ENCODE data around the gene KRT82.
"Not testable (repeated sequence)": the region's sequence is repeated elsewhere in the genome, so short reads cannot be mapped to it uniquely, and the experiment has no call there.

The KRT82 gene

DNA sequence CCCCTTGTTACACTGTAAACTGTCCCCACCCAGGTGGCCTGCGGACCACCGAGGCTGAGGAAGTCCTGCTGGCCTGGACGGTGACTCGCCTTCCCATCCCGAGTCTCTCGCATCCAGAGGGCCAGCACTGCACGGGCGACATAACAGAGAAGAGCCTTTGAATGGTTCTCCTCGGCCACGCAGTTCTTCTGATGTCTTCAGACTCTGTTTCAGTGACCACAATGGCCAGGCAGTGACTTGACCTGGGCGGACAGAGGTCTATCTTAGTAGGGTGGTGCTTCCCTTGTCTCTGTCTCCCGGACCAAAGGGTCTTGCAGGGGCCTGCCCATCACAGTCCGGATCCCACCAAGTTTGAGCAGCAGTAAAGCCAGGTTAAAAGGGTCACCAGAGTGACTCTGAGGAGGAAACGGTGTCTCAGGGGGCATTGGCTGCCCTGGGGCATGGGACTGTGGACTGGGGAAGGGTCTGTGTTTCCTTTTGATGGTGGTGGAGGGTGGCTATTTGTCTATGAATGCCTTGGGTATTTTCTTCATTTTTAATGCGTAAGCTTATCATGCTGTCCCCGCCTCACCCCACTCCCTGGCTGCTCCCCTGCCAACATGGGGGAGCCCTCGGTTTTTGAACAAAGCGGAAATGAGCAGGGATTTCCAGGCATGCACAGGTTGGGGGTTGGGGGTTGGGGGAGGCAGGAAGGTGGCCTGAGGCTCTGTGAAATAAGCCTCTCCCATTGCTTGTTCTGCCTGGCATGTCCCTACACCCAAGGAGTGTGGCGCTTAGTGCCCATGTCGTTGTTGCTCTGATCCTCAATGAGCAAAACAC lies 49.2 kb downstream of the KRT82 start:
- no peak for DNase-seq

DNA sequence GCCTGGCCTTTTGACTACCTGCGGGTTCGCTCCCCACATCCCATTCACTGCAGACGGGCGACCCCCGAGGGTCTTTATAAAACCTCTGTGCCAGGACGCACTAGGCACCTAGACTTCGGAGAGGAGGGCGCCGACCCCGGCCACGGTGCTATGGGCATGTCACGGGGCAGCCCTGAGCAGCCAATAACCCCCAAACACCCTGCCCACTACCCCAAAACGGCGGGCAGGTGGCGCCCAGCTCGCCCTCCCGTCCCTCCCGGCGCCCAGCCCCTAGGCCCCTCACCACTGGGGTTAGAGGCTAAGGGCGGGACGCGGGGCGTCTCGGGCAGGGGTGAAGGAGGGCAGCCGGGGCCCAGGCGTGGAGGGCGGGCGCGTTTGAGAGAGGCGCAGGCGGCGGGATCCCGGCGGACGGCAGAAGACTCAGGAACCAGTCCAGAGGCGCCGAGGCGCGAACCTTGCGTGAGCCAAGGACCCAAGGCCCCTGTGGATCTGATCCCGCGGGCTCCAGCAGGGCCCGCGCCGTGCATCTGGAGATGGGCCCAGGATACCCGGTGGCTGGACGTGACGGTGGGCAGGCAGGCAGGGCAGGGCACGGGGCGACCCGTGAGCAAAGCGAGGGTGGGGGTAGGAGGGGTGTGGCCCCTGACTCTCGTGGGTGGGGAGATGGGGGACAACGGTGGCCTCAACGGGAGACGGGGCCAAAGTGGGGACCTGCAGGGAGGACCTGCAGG lies 49.9 kb downstream of the KRT82 start:
- DNase-seq: no peak

DNA sequence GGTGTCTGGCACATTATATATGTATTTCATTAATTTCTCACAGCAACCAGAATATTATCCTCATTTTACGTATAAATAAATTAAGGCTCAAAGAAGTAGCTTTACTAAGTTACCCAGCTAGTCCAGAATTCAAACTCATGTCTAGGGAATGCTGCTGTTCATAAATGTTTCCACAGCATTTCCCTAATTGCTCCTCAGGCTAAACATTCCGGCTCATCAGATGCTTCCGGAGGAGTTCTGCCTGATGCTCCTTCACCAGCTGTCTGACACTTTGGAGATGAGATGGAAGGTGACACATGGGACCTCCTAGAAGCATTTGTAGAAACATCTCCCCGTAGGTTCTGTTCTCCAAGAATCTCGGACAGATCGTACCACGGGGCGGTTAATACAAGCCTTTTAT lies 51.0 kb downstream of the KRT82 start:
- no peak for DNase-seq

DNA sequence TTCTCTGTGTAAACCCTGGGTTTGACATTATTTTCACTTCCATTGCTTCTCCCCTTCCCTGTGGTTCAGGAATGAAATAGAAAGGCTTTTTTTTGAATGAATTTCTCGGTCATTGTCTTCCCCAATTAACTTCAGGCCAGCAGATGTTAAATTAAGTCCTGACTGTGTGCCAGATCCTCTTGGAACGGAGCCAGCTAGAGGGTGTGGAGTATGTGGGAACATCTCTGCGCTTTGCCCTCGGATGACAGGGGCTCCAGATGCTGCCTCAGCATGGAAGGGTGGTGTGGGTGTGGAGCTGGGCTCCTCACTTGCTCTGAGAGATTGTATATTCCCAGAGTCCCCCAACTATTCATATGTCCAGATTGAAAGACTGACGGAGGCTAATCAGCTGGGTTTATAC lies 51.9 kb downstream of the KRT82 start:
- no peak for DNase-seq

DNA sequence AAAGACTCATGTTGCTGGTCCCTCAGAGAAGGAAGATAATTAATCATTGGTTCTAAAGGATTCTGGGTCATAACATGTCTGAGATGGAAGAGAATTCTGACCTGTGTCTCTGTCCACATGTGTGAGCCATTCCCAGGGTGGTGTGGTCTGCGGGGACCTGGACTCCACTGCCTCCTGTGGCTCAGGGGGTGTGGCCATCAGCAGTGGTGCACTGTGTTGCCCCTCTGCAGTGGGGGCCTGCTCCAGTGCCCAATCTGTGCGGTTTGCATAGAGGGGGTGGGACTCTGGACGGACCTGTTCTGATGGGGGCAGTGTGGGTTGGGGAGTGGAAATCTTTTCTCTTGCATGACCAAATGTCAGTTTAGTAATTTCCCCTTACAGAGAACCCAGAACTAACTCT lies 52.4 kb downstream of the KRT82 start:
- no peak for DNase-seq

DNA sequence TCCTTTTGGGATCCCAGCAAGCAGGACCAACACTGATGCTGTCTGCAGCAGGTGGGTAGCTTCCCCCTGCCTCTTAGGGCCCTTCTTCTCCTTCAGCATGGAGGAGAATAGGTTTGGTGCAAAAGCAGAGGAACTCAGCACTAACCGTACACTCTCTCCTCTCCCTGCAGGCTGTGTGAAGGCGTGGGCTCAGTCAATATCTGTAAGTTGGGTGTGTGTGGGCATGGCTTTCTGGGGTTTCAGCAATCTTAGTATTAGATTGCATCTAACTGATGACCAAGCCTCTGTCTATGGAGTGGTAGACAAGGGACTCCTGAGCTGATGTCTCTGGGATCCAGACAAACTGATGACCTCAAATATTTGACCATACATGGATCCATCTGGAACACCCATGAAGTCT lies 53.2 kb downstream of the KRT82 start:
- DNase-seq: no peak

DNA sequence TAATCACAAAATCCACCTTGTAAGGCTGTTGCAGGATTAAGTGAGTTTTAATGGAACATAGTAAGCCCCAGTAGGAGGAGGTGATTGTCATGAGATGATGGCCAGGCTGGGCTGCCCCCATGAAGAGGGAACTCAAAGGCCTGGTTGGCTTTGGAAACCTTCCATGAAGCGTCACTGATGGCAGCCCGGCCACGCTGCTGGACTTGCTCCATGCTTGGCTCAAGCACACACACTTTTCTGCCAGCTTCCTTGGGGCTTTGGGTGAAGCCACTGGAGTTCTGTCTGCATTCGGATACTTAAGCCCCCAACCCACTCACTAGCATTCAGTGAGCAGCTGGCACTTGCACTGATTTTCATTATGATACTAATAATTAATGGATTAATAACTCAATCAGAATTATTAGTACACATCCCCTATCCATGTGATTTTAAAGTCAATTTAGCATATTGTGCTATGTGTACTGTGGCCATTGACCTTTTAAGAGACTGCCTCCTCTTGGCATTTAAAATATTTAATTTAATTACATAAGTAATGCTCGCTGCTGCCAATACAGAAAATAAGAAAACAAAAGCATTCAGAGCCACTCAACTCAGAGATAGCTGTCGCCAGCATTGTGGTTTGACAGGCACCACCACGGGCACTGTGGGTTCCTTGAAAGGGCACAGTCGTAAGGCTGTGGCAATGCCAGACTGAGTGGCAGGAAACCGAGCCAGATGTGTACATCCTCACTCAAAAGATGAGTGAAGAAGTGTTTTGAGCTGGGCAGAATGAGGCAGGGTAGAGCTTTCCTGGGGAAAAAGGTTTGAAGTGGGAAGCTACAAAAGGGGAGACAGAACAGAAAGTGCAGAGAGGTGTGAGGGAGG lies 54.7 kb downstream of the KRT82 start:
- DNase-seq: no peak

DNA sequence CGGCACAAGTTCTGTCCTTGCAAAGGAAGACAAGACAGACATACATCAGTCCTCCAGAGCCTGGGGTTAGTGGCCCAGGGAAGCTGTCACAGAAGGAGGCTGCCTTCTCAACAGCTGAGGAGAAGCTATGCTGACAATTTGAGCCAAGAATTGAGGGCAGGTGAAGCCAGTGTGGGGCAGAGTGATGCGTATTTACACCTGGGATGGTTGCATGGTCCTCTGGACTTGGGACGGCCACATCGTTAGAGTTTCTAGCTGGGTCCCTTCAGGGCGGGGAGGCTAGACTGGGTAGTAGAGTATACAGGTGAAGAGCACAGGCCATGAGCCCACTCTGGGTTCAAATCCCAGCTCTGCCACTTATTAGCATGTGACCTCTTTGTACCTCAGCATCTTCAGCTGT lies 55.3 kb downstream of the KRT82 start:
- no peak for DNase-seq

DNA sequence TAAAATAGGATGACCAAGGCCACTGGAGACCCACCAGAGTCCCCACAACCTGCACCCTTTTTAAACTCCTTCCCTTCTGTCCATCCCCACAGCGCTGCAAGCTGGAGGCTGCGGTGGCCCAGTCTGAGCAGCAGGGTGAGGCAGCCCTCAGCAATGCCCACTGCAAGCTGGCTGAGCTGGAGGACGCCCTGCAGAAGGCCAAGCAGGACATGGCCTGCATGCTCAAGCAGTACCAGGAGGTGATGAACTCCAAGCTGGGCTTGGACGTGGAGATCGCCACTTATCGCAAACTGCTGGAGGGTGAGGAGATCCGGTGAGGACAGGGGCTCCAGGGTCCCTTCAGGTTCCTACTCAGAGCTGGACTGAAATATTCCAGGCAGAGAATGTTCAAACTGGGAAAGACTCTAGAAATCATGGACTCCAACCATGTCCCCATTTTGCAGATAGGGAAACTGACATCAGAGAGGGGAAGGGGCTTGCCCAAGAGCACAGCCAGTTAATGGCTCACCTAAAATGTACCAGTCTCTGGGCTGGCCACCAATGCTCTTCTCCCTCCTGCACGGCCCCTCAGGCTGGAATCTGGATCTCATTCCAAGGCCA lies 56.0 kb downstream of the KRT82 start:
- DNase-seq: no peak

DNA sequence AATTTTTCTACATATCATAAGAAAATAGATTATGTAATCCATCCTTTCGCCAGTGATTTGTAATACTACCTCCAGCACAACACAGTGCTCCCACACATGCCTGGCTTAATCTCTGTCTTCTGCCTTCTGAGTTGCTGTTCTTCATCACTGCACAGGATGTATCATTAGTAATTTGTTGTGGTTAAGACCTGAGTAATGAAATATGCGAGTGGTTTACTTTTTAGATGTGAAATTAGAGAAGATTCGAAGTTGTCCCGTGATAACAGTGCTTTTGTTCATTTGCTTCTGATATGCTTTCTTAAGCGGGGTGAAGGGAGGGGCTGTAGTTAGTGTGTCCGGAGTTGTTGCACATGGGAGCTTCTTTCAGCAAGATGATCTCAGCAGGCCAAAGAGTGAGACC lies 56.9 kb downstream of the KRT82 start:
- no peak for DNase-seq

DNA sequence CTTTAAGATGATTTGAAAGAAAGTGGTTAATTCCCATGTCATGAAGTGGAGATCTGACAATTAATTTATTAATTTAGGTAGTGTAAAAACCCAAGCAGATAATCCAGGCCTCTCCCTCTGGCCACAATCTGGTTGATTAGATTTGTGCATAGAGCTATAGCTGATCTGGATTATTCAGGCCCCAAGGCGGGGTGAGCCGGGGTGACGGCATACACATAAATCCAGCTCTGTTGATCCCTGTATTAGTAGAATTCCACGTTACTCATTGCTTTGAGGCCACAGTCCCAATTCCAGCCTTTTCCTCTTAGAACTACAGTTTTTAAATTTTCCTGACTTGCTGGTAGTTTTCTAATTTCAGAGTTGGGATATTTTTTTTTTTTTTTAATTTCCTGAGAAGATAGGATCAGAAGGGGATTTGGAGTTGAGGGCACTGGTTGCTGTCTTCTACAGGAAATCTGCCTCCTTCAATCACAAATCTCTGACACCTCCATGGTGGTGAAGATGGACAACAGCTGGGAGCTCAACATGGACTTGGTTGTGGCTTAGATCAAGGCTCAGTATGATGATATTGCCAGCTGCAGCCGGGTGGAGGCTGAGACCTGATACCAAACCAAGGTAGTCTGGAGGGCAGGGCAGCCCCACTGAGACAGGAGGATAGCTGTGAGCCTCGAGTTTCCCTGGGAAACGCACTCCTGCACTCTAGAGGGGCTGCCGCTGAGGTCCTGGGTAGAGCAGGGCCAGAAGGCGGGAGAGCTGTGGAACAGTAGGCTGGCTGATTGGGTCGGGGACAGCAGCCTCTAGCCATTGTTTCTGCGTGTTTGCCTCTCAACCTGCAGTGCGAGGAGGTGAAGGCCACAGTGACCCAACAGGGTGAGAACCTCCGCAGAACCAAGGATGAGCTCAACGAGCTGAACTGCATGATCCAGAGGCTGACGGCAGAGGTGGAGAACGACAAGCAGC lies 58.3 kb downstream of the KRT82 start:
- no peak for DNase-seq

DNA sequence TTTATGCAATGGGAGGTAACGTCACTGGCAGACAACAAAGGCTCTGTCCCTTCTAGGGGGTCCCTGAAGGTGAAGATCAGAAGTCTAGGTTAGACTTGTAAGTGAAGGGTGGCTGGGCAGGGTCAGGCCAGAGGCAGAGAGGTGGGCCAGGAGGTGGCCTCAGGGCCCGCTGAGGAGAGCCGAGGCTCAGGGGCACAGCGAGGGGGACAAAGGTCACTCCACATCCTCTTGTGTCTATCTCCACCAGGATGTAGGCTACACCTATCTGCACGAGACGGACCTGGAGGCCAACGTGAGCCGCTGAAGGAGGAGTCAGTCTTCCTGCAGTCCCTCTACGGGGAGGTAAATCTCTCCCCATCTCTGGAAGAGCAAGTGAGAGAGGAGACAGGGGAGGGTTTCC lies 59.1 kb downstream of the KRT82 start:
- no peak for DNase-seq

DNA sequence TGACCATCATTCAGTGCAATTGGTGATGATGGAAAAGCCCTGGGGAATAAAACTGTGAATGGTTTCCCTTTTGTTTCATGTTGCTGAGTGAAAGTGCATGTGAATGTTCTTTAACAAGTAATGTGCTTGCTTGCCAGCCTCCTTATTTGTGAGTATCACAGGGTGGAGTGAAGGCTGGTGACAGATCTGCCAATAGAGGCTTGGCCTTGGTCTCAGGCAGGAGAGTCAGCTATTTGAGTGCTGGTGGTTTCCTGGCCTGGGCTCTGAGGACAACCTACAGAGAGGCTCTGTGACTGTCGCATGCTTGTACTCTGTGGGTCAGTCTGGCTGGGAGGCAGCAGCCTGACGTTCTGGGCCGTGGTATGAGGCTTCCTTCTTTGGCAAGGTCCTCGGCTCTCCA lies 59.5 kb downstream of the KRT82 start:
- DNase-seq: no peak

DNA sequence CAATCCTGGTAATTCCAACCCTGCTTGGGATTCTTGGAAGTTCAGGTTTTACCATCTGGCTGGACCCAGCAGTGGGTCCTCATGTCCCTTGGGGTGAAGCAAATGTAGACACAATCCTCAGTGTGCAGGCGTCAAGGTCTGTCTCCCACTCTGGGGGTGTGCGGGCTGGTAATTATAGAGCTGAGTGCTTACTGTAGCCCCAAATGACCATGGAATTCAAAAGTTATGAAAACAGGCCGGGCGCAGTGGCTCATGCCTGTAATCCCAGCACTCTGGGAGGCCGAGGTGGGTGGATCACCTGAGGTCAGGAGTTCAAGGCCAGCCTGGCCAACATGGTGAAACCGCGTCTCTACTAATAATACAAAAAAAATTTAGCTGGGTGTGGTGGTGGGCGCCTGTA lies 61.1 kb downstream of the KRT82 start:
- not testable (repeated sequence) for DNase-seq

DNA sequence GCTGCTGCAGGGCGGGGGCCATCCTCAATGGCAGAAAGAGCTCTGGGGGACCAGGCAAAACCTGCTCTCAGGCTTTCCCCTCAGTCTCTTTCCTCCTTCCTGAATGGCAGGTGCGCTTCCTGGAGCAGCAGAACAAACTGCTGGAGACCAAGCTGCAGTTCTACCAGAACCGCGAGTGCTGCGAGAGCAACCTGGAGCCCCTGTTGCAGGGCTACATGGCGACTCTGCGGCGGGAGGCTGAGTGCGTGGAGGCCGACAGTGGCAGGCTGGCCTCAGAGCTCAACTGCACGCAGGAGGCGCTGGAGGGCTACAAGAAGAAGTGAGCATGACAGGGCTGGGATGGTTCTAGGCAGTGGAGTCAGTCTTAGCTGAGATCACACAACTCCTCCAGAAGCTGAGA lies 62.0 kb downstream of the KRT82 start:
- DNase-seq: no peak
